K562 (cell line): ENCODE data around the gene GATA2.

ENCODE experiments used
- CBFB ChIP-seq: sonication (generic); formaldehyde crosslinking; IDR thresholded peaks from 2 replicates; pipeline ENCODE4 v1.4.0; 2020; ENCODE audit warnings: mild to moderate bottlenecking, missing genetic modification reagents
- HOXB6 ChIP-seq: fragments of 250-450 bp; sonication (Bioruptor Pico); IDR thresholded peaks from 2 replicates; pipeline ENCODE4 v1.5.1; 2022; ENCODE audit warnings: mild to moderate bottlenecking, borderline replicate concordance
- ZNF274 ChIP-seq: IDR thresholded peaks from 2 replicates; pipeline ENCODE4 v1.6.1; 2011; ENCODE audit warnings: low read depth, mild to moderate bottlenecking, low read length, moderate library complexity, borderline replicate concordance

DNA sequence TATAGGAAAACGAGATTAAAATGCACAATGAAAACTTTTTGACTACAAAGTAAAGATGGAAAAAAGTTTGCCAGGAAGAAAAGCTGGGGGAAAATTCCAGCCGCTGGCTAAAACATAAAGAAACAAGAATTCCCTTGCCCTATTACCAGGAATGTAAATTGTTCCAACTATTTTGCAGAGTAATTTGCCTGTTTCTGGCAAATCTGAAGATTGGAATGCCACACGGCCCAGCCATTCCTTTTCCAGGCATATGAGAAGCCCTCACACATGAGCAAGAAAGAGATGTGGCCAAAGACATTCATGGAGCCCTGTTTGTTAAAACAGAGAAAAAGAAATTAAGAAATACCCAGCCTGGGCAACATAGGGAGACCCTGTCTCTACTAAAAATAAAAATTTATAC, 8.4 kb upstream of the GATA2 start:
- TF ChIP-seq CBFB (CRISPR knock-in tag) (no peak), HOXB6 (CRISPR knock-in tag) (no peak), ZNF274 (no peak)
